Choroid plexus epithelial cell (primary cell): ENCODE measurements around the gene APIP.

Experiments
- DNase-seq: peaks from one replicate; pipeline ENCODE4 v3.0.0-alpha.2; 2010; ENCODE audit warnings: low read depth
- H3K4me3 ChIP-seq: 2 replicates; pipeline ENCODE4 v1.5.1; 2011; ENCODE audit warnings: low read depth, mild to moderate bottlenecking, control low read depth, low read length, moderate library complexity
- TF ChIP-seq, protein P1 (sequence below): conservative IDR thresholded peaks from 2 replicates; pipeline ENCODE4 v1.5.1; 2011; ENCODE audit warnings: low read depth, mild to moderate bottlenecking, control low read depth, inconsistent platforms, low read length, moderate library complexity

APIP gene

DNA sequence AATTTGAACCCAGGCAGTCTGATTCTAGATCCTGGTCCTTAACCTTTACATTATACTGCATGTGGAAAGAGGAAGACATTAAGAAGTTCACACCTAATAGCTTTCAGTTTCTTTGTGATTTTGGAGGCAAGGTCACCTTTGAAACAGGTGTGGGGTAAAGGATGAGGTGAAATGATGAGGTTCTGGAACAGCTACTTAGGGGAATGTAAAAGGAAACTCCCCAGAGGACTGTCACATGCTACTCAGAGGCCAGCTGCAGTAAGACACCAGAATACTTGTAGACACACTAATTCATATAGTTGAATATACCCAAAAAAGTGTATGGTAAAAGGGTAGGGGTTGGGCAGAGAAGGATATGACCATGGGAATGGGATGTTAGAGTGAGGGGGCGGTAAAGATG, 5.4 kb downstream of the APIP start:
- H3K4me3 ChIP-seq: no peak overlapping the region
- TF ChIP-seq, protein P1, sequence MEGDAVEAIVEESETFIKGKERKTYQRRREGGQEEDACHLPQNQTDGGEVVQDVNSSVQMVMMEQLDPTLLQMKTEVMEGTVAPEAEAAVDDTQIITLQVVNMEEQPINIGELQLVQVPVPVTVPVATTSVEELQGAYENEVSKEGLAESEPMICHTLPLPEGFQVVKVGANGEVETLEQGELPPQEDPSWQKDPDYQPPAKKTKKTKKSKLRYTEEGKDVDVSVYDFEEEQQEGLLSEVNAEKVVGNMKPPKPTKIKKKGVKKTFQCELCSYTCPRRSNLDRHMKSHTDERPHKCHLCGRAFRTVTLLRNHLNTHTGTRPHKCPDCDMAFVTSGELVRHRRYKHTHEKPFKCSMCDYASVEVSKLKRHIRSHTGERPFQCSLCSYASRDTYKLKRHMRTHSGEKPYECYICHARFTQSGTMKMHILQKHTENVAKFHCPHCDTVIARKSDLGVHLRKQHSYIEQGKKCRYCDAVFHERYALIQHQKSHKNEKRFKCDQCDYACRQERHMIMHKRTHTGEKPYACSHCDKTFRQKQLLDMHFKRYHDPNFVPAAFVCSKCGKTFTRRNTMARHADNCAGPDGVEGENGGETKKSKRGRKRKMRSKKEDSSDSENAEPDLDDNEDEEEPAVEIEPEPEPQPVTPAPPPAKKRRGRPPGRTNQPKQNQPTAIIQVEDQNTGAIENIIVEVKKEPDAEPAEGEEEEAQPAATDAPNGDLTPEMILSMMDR: no peak
- DNase-seq: no peak

DNA sequence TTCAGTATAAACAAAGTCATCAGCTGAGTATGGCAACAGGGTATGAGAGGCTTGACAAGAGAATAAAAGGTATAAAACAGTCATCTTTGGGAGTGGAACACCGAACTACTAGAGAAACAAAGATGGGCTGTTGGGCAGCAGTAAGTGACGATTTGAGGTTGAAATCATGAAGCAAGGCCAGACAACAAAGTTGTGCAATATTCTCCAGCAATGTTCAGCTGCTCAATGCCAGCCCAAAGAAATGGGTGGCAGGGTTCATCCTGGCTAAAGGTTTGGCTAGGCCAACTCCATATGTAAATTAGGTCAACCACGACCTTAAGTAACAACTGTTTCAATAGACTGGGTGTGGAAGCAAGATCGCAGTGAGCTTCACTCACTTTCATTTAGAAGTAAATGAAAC, 6.2 kb downstream of the APIP start:
- DNase-seq: no peak
- no peak overlapping the region for H3K4me3 ChIP-seq
- TF ChIP-seq, protein P1: no peak

DNA sequence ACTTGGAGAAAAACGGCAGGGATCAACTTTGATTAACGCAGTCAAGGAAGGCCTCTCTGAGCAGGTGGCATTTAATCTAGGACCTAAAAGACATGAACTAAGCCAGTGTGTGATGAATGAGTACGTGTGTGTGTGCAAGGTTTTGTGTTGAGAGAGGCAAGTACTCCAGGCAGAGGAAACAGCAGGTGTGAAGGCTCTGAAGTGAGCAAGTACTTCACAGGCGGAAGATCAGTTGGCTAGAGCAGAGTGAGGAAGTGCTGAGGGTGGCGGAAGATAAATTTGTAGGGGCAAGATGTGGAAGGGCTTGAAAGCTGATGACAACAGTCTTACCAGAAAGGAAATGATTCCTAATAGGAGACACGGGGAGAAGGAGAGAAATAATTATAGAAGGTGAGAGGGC, 6.8 kb downstream of the APIP start:
- no peak for DNase-seq
- H3K4me3 ChIP-seq: no peak overlapping the region
- TF ChIP-seq, protein P1: no peak

DNA sequence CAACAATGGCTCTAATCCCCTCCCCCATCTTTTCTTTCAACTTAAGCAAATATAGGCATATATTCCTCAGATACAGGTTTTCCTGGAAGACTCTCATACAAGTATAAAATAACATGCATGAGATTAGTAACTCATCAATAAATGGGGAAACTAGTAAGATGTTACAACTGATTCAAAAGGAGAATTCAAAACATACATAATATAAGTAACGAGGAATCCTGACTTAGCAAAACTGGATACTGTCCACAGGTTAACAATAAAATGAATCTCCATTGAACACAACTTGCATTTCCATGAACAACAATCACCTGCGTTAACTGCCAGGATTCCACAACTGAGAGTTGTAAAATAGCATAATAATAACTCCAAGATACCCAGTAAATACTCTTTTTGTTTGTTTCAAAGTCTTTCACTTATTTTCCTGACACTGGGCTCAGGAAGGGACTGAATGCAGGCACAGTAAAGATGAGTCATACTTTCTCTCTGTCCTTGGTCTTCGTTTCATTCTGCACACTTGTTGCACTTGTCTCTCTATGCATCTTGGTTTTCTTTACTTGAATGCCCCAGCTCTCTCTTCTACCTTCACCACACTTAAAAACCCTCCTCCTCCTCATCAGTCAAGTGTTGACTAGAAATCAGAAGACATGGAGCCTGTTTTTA, 8.1 kb downstream of the APIP start:
- TF ChIP-seq, protein P1: no peak
- DNase-seq: peak; percentile 13
- H3K4me3 ChIP-seq: no peak overlapping the region

DNA sequence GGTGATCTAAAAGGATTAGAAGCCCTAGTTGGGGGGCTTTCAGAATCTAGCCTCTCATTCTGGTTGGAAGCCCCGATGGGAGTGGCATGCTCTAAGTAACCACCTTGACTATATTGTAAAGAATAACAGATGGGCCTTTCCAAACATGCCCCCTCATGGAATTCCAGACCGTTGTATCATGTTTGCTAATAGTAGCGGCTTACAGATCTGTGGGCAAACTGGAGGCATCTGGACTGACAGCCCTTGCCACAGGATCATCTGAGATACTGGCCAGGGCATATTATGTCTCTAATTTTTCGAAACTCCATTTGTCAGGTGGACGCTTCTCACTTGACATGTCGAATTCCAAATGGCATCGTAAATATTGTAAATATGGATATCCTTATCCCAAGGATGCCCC, 10.5 kb downstream of the APIP start:
- TF ChIP-seq, protein P1: no peak
- DNase-seq: no peak
- no peak overlapping the region for H3K4me3 ChIP-seq

DNA sequence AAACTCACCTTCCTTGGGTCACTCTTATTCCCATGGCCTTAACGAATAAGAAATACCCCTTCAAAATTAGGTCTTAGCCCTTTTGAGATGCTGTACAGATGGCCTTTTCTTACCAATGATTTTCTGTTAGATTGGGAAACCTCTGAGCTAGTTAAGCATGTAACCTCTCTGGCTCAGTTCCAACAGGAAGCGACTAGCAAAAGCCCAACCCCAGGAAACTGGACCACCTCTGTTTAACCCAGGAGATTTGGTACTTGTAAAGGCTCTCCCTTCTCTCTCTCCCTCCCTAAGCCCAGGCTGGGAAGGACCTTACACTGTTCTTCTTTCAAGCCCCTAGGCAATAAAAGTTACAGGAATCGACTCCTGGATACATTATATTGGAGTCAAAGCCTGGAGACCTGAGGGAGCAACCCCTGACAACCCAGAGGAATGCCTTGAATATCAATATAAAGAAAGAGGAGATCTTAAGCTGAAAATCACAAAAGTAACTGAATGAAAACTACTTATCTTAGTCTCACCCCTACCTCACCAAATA, 11.7 kb downstream of the APIP start:
- H3K4me3 ChIP-seq: no peak overlapping the region

More for the DNA sequence above, 11.7 kb downstream of the APIP start:
- TF ChIP-seq, protein P1: no peak
- DNase-seq: peak; percentile 20
